GM12892 (cell line): ENCODE data around the gene BPIFB2.

ENCODE experiments used
- DNase-seq: peaks from one replicate; pipeline ENCODE4 v3.0.0; 2011; ENCODE audit not compliant: insufficient read length
- FAIRE-seq: peaks from 2 replicates; lab custom pipeline; 2011; peaks lifted over from hg19 to GRCh38; lab: Jason Lieb, UNC
- POLR2A ChIP-seq: IDR thresholded peaks from 2 replicates; pipeline ENCODE4 v1.6.1; 2011; ENCODE audit warnings: low read depth, low read length, control low read depth
- POLR2AphosphoS5 ChIP-seq: IDR thresholded peaks from 2 replicates; pipeline ENCODE4 v1.6.1; 2011; ENCODE audit warnings: low read depth, low read length, control low read depth
- TAF1 ChIP-seq: IDR thresholded peaks from 2 replicates; pipeline ENCODE4 v1.6.1; 2011; ENCODE audit warnings: low read depth, mild to moderate bottlenecking, control low read depth, low read length, borderline replicate concordance

The BPIFB2 gene

DNA sequence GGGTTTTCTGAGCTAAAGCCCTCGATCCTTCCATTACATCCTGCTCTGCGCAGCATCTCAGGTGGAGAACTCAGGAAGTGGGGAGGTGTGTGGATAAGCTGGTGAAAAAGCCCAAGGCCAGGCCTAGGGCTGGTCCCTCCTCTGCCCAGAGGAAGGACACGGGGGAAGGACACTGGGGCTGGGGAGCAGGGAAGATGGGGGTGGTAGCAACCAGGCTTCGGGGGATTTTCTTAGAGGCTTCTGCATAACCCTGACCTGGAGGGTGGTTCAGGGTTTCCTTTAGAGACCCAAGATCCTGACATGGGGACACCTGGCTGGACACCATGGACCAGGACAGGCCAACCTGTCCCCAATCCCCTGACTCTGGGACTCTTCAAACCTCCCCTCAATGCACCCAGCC, 41.1 kb upstream of the BPIFB2 start:
- no peak for TF ChIP-seq TAF1
- no peak for TF ChIP-seq POLR2A
- TF ChIP-seq POLR2AphosphoS5: no peak
- FAIRE-seq (no peak), DNase-seq (no peak)

GRCh38 chr20:32966881-32967781, 40.4 kb upstream of the BPIFB2 start:
- TF ChIP-seq POLR2A (no peak), TAF1 (no peak), POLR2AphosphoS5 (no peak)
- DNase-seq (no peak), FAIRE-seq (peak; percentile 83)

DNA sequence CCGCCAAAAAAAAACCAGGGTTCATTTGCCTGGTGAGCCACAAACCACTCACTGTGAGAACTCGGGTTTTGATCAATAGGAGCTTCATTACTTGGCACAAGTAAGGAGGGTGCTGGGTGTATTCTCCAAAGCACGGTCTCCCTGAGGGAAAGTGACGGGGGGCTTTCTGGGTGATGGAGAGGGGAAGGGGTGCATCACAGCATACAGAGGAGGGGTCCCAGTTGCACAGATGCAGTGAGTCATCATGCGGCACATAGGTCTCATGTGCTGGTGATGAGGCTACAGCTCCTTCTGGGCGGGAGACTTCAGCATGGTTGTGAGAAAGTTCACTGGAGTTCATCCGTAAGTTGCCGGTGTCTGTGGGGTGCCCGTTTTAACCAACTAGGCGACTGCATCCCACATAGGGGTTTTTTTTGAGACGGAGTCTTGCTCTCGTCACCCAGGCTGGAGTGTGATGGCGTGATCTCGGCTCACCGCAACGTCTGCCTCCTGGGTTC, 39.5 kb upstream of the BPIFB2 start:
- DNase-seq (no peak), FAIRE-seq (no peak)
- TF ChIP-seq POLR2A (no peak), TAF1 (no peak), POLR2AphosphoS5 (no peak)

DNA sequence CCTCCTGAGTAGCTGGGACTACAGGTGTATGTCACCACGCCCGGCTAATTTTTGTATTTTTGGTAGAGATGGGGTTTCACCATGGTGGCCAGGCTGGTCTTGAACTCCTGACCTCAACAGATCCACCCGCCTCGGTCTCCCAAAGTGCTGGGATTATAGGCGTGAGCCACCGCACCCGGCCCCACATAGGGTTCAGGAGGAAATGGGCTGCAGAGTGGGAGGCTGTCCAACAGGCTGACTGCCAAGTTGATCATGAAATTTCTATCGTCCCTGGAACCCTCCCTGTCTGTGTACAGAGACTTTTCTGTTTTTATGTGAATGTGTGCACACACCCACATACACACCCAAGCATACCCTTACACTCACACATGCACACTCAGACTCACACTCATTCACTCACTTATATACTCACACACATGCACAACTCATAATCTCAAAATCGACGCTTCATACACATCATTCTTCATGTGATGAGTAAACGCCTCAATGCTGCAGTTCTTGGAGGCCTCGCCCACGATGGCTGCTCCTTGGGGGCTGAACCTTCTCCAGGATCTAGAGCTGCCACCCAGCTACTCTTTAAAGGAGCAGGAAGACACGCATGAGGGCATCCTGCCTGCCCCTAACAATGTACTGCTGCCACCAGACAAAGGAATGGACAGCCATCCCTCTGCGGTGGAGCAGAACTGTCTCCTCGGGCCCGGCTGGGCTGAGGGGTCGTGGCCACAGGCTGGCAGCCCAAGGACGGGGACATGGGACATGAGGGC, 38.8 kb upstream of the BPIFB2 start:
- DNase-seq (no peak), FAIRE-seq (no peak)
- TF ChIP-seq TAF1 (no peak), POLR2AphosphoS5 (no peak), POLR2A (no peak)

GRCh38 chr20:32969356-32970114, 38.0 kb upstream of the BPIFB2 start:
- no peak for TF ChIP-seq TAF1
- no peak for TF ChIP-seq POLR2AphosphoS5
- no peak for TF ChIP-seq POLR2A
- no peak for DNase-seq
- no peak for FAIRE-seq

- FAIRE-seq (no peak), DNase-seq (no peak)
- no peak for TF ChIP-seq POLR2A
- TF ChIP-seq POLR2AphosphoS5: no peak
- no peak for TF ChIP-seq TAF1
Measured at GRCh38 chr20:32970115-32970972, 37.2 kb upstream of the BPIFB2 start.

DNA sequence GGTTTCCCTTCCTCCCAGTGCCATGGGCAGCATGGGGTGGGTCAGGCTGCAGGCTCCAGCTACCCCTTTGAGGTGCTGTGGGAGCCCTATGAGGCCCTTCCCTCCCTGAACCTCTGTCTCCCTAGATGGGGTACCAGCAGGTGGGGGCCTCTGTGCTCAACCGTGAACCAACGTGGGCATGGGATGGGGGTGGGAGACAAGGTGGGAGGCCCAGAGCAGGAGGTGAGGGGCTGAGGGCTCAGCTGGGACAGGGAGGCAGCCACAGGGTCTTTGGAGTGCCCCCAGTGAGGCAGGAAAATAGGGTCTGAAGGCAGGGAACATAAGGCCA, 36.6 kb upstream of the BPIFB2 start:
- no peak for TF ChIP-seq POLR2AphosphoS5
- TF ChIP-seq POLR2A: no peak
- TF ChIP-seq TAF1: no peak

GRCh38 chr20:32971703-32972161, 35.8 kb upstream of the BPIFB2 start:
- FAIRE-seq (peak; percentile 79), DNase-seq (no peak)
- TF ChIP-seq POLR2A: no peak; the same call in 1 of the 2 replicates
- TF ChIP-seq POLR2AphosphoS5: no peak
- no peak for TF ChIP-seq TAF1

More for the DNA sequence above, 36.6 kb upstream of the BPIFB2 start:
- no peak for DNase-seq
- FAIRE-seq: no peak

DNA sequence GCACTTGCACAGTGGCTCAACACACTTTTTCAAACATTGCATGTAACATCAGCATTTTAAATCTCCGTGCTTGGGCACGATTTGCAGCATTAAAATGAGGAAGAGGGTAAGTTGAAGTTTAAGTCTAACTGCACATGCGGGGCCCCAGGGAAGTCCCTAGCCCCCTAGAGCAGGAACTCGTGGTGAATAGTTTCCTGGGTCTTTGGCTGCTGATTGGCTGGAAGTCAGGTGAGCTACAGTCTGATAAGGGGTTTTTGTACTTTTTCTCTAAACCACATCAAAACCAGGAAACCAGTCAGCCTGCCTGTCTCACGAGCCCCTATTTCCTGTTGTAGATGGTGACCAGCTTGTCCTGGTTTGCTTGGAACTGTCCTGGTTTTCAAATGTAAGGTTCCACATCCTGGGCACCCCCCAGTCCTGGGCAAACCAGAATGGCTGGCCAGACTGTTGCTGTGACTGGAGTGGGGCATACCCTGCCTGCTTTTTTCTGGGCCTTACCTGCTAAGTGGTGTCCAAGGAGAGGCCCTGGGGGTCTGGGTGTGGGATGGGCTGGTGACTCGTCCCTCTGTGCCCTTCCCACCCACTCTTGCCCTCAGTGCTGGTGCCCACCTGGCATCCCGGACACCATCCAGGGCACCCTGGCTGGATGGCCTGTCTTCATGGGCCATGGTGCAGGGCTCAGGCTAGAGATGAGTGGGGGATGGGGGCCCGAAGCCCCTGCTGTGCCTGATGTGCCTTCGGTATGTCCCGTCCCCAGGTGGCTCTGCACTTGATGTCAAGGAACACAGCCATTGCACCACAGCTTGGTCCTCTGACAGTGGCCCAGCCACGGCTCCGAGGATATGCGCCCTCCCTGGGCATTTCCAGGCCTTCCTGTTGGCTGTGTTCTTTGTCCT, 35.1 kb upstream of the BPIFB2 start:
- peak; percentile 40; the same call in 1 of the 2 replicates for TF ChIP-seq POLR2A
- TF ChIP-seq POLR2AphosphoS5: no peak; the same call in 1 of the 2 replicates
- TF ChIP-seq TAF1: 0 out of 2 replicates have a peak, but pooled peaks have one; percentile 17
- FAIRE-seq (peak; percentile 88), DNase-seq (peak; percentile 64)
